ENCODE data around the gene PRDM15. TPM values are rescaled to one million over a fixed set of nuclear protein-coding genes. Genes with fewer than 3 reads are reported as not detected.

PRDM15 gene
- total RNA-seq, 1 experiment from 2014 or later, result 9.9 TPM

- H2AK5ac ChIP-seq (ENCODE audit: insufficient read length, low read length), result no peak overlapping the region
- H3T11ph ChIP-seq (ENCODE audit: low read length), result no peak overlapping the region
- no peak overlapping the region for H3K18ac ChIP-seq (ENCODE audit: insufficient read length, low read depth, low read length)
- H3K4me1 Mint-ChIP-seq, result peaks cover 11 to 13% of the 10 kb centered on the region in 2 experiments; a peak in 3 of 4 replicates
- no peak overlapping the region for H4K91ac ChIP-seq (ENCODE audit: insufficient read length, low read depth, low read length)
- H3K27ac Mint-ChIP-seq, result no peak overlapping the region
- H3K23me2 ChIP-seq (ENCODE audit: insufficient read length, low read depth, low read length, poor library complexity, severe bottlenecking), result no peaks in the 10 kb centered on the region
- H3K9me3 Mint-ChIP-seq, result no peaks in the 10 kb centered on the region
- no peaks in the 10 kb centered on the region; the same call in 1 of the 2 replicates for H3K79me2 ChIP-seq (ENCODE audit: insufficient read depth, low read length)
- H3K56ac ChIP-seq (ENCODE audit: insufficient read length, low read depth, low read length), result no peak overlapping the region
- H2BK12ac ChIP-seq (ENCODE audit: insufficient read length, low read depth, low read length), result no peak overlapping the region
- no peaks in the 10 kb centered on the region for H3K4me1 ChIP-seq (ENCODE audit: insufficient read depth, low read length)
- no peak overlapping the region for H3K4ac ChIP-seq (ENCODE audit: low read depth, low read length)
- TF ChIP-seq CTCF (conservative IDR thresholded peaks at IDR 0.05), result no peak
- no peak overlapping the region for H3K23ac ChIP-seq (ENCODE audit: insufficient read length, low read depth, low read length)
- peaks cover 4 to 31% (median 19%) of the 10 kb centered on the region in 3 experiments; a peak in 6 of 7 replicates for H3K36me3 Mint-ChIP-seq (ENCODE audit: insufficient read depth in 1 of 3, low read depth in 3 of 3)
- WGBS (ENCODE audit: extremely low coverage, insufficient read length, low lambda C conversion rate), result no CpG with 5 or more reads among the region's 23 CpGs
- no peaks in the 10 kb centered on the region for H4K20me1 ChIP-seq (ENCODE audit: control insufficient read depth, insufficient read depth, insufficient read length)
- H3K27ac ChIP-seq (ENCODE audit: insufficient read length, low read depth, low read length), result no peak overlapping the region
- DNase-seq, result no peak
- no peak overlapping the region for H2AFZ ChIP-seq (ENCODE audit: low read length)
- no peaks in the 10 kb centered on the region for H3K79me1 ChIP-seq (ENCODE audit: insufficient read depth, low read depth, low read length, poor library complexity, severe bottlenecking)
- no peak overlapping the region for H2BK15ac ChIP-seq (ENCODE audit: low read depth, low read length)
- no peak overlapping the region for H4K8ac ChIP-seq (replicated peaks; ENCODE audit: insufficient read length, low read depth, low read length)
- no peak overlapping the region for H3K4me3 Mint-ChIP-seq
- H3K27me3 ChIP-seq (ENCODE audit: insufficient read depth, low read length), result no peaks in the 10 kb centered on the region
- H2BK20ac ChIP-seq (ENCODE audit: low read depth, low read length, poor library complexity, severe bottlenecking), result no peak overlapping the region
- H2BK120ac ChIP-seq (ENCODE audit: low read depth, low read length, poor library complexity, severe bottlenecking), result no peak overlapping the region
- no peaks in the 10 kb centered on the region for H3K27me3 Mint-ChIP-seq (ENCODE audit: low read depth)
- no peak overlapping the region for H3K4me2 ChIP-seq (ENCODE audit: insufficient read depth, insufficient read length, low read length)
- H3K9me3 ChIP-seq (ENCODE audit: control insufficient read depth, low read depth, low read length), result no peaks in the 10 kb centered on the region
- H3K9ac ChIP-seq (ENCODE audit: extremely low read depth, insufficient read length, low read length), result no peak overlapping the region
- H2BK5ac ChIP-seq (ENCODE audit: insufficient read length, low read length), result no peak overlapping the region
- H3K14ac ChIP-seq (ENCODE audit: insufficient read depth, low read length), result no peak overlapping the region
- no peak overlapping the region for H4K5ac ChIP-seq (ENCODE audit: insufficient read length, low read depth, low read length)
Observed at GRCh38 chr21:41859297-41859980, 19.7 kb downstream of the PRDM15 start.

Measured in H9 (cell line).